HepG2 (cell line): Measurements from ENCODE around the gene DAPK1. TPM values are rescaled to one million over a fixed set of nuclear protein-coding genes. Genes with fewer than 3 reads are reported as not detected.

Source experiments
- ASH2L ChIP-seq: fragments of 300-600, 200-600 bp; sonication (generic); IDR thresholded peaks from 2 replicates; pipeline ENCODE4 v1.7.0; 2017; ENCODE audit warnings: low read depth, mild to moderate bottlenecking, moderate library complexity, mixed read lengths, low read length; ENCODE audit not compliant: insufficient read length
- CBFB ChIP-seq: sonication (generic); formaldehyde crosslinking; IDR thresholded peaks from 2 replicates; pipeline ENCODE4 v1.4.0; 2020; ENCODE audit warnings: missing genetic modification reagents
- CBX1 ChIP-seq: IDR thresholded peaks from one replicate; pipeline ENCODE4 v1.6.1; 2016; ENCODE audit warnings: antibody characterized with exemption, low read depth
- MED13 ChIP-seq: sonication (generic); formaldehyde crosslinking; IDR thresholded peaks from 2 replicates; pipeline ENCODE4 v1.5.0; 2020; ENCODE audit warnings: missing genetic modification reagents
- ZNF878 ChIP-seq: sonication (generic); formaldehyde crosslinking; IDR thresholded peaks from 2 replicates; pipeline ENCODE4 v1.8.1; 2023; ENCODE audit warnings: mild to moderate bottlenecking, missing genetic modification reagents, moderate library complexity
- polyA plus RNA-seq, 8 experiments: library from polyadenylated mRNA; depleted of rRNA in 3 of 8; stranded (reverse) in 7 of 8; unstranded in 1 of 8; fragments of >200 nt; fragmentation: Illumina TruSeq in 4 of 8; extraction: Trizol in 4 of 8; gene quantifications; 2 replicates each; pipeline versions ENCODE4 v1.2.1 to v1.2.3, GENCODE V29; 2011 to 2016; ENCODE audit warnings: low read depth in 4 of 8, missing spikeins in 1 of 8, mixed read lengths in 1 of 8; ENCODE audit not compliant: insufficient read depth in 1 of 8
- total RNA-seq, 5 experiments: library from RNA; depleted of rRNA; stranded (reverse); fragments of >200 nt; fragmentation: Illumina TruSeq; extraction: Trizol; gene quantifications; 2 replicates each; pipeline ENCODE4 v1.2.3, GENCODE V29; 2016; ENCODE audit warnings: low read depth in 1 of 5
- TF ChIP-seq, protein P1 (sequence below): IDR thresholded peaks from 2 replicates; pipeline ENCODE4 v1.6.1; 2016; ENCODE audit warnings: missing genetic modification reagents, missing compliant biosample characterization
- TF ChIP-seq, protein P2 (sequence below): sonication (generic); formaldehyde crosslinking; IDR thresholded peaks from 2 replicates; pipeline ENCODE4 v1.4.0; 2020; ENCODE audit warnings: mild to moderate bottlenecking, missing genetic modification reagents, borderline replicate concordance
- TF ChIP-seq, protein P3 (sequence below): sonication (generic); formaldehyde crosslinking; IDR thresholded peaks from 2 replicates; pipeline ENCODE4 v1.5.1; 2020; ENCODE audit warnings: missing genetic modification reagents, mild to moderate bottlenecking, borderline replicate concordance
- TF ChIP-seq, protein P4 (sequence below): sonication (generic); formaldehyde crosslinking; IDR thresholded peaks from 2 replicates; pipeline ENCODE4 v1.5.1; 2020; ENCODE audit warnings: mild to moderate bottlenecking, missing genetic modification reagents, borderline replicate concordance

The DAPK1 gene
- total and polyA plus RNA-seq, 2 of the 13 experiments (the other 11 are each of a cell fraction or from before 2014, with no cell fraction given), result 35.7 to 35.9 TPM

DNA sequence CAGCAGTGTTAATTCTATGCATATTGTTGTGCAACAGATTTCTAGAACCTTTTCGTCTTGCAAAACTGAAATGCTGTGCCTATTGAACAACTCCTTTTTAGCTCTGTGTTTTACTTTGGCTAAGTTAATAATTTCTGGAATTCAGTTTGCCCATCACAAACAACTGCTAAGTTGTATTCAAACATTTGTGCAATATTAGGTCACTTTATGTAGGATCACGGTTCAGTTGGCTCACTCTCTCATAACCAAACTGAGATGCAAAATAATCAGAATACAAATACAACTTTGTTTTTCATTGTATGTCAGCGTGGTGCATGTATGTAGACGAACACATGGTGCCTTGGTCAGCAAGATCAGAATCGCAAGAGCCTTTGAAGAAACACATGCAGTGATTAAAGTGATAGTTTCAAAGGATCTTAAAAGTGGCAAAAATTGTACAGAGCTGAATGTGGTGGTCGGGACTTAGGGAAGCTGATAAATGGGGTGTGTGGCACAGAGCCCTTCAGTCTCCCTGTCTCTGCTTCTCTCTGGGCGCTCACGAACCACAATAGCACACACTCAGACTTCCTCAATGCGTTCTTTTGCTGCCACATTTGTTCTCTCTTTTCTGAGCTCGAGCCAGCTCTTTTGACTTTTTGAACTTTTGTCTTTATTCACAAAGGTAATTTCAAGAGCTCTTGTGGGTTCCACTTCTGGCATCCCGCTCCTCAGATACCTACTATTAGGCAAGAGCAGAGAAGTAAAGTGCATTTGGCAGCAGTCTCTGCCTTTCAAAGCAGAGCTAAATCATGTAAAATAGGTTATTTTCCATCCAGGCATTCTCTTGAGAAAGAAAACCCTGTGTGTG is 115.8 kb downstream of the DAPK1 start (continued):
- TF ChIP-seq, protein P1, sequence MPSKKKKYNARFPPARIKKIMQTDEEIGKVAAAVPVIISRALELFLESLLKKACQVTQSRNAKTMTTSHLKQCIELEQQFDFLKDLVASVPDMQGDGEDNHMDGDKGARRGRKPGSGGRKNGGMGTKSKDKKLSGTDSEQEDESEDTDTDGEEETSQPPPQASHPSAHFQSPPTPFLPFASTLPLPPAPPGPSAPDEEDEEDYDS (CRISPR knock-in tag), result peak; percentile 64
- TF ChIP-seq, protein P2, sequence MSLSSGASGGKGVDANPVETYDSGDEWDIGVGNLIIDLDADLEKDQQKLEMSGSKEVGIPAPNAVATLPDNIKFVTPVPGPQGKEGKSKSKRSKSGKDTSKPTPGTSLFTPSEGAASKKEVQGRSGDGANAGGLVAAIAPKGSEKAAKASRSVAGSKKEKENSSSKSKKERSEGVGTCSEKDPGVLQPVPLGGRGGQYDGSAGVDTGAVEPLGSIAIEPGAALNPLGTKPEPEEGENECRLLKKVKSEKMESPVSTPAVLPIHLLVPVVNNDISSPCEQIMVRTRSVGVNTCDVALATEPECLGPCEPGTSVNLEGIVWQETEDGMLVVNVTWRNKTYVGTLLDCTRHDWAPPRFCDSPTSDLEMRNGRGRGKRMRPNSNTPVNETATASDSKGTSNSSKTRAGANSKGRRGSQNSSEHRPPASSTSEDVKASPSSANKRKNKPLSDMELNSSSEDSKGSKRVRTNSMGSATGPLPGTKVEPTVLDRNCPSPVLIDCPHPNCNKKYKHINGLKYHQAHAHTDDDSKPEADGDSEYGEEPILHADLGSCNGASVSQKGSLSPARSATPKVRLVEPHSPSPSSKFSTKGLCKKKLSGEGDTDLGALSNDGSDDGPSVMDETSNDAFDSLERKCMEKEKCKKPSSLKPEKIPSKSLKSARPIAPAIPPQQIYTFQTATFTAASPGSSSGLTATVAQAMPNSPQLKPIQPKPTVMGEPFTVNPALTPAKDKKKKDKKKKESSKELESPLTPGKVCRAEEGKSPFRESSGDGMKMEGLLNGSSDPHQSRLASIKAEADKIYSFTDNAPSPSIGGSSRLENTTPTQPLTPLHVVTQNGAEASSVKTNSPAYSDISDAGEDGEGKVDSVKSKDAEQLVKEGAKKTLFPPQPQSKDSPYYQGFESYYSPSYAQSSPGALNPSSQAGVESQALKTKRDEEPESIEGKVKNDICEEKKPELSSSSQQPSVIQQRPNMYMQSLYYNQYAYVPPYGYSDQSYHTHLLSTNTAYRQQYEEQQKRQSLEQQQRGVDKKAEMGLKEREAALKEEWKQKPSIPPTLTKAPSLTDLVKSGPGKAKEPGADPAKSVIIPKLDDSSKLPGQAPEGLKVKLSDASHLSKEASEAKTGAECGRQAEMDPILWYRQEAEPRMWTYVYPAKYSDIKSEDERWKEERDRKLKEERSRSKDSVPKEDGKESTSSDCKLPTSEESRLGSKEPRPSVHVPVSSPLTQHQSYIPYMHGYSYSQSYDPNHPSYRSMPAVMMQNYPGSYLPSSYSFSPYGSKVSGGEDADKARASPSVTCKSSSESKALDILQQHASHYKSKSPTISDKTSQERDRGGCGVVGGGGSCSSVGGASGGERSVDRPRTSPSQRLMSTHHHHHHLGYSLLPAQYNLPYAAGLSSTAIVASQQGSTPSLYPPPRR (CRISPR knock-in tag), result peak; percentile 73
- TF ChIP-seq, protein P3, sequence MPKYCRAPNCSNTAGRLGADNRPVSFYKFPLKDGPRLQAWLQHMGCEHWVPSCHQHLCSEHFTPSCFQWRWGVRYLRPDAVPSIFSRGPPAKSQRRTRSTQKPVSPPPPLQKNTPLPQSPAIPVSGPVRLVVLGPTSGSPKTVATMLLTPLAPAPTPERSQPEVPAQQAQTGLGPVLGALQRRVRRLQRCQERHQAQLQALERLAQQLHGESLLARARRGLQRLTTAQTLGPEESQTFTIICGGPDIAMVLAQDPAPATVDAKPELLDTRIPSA (CRISPR knock-in tag), result no peak
- 0 out of 2 replicates have a peak, but pooled peaks have one; percentile 57 for TF ChIP-seq MED13 (CRISPR knock-in tag)
- no peak for TF ChIP-seq CBFB
- TF ChIP-seq ZNF878 (CRISPR knock-in tag), result 0 out of 2 replicates have a peak, but pooled peaks have one; percentile 61
- TF ChIP-seq, protein P4, sequence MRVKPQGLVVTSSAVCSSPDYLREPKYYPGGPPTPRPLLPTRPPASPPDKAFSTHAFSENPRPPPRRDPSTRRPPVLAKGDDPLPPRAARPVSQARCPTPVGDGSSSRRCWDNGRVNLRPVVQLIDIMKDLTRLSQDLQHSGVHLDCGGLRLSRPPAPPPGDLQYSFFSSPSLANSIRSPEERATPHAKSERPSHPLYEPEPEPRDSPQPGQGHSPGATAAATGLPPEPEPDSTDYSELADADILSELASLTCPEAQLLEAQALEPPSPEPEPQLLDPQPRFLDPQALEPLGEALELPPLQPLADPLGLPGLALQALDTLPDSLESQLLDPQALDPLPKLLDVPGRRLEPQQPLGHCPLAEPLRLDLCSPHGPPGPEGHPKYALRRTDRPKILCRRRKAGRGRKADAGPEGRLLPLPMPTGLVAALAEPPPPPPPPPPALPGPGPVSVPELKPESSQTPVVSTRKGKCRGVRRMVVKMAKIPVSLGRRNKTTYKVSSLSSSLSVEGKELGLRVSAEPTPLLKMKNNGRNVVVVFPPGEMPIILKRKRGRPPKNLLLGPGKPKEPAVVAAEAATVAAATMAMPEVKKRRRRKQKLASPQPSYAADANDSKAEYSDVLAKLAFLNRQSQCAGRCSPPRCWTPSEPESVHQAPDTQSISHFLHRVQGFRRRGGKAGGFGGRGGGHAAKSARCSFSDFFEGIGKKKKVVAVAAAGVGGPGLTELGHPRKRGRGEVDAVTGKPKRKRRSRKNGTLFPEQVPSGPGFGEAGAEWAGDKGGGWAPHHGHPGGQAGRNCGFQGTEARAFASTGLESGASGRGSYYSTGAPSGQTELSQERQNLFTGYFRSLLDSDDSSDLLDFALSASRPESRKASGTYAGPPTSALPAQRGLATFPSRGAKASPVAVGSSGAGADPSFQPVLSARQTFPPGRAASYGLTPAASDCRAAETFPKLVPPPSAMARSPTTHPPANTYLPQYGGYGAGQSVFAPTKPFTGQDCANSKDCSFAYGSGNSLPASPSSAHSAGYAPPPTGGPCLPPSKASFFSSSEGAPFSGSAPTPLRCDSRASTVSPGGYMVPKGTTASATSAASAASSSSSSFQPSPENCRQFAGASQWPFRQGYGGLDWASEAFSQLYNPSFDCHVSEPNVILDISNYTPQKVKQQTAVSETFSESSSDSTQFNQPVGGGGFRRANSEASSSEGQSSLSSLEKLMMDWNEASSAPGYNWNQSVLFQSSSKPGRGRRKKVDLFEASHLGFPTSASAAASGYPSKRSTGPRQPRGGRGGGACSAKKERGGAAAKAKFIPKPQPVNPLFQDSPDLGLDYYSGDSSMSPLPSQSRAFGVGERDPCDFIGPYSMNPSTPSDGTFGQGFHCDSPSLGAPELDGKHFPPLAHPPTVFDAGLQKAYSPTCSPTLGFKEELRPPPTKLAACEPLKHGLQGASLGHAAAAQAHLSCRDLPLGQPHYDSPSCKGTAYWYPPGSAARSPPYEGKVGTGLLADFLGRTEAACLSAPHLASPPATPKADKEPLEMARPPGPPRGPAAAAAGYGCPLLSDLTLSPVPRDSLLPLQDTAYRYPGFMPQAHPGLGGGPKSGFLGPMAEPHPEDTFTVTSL (CRISPR knock-in tag), result peak; percentile 81; the same call in 1 of the 2 replicates
- peak; percentile 57 for TF ChIP-seq CBX1
- peak; percentile 71 for TF ChIP-seq ASH2L
